ENCODE measurements around the gene NAA25.
"Not testable (repeated sequence)": the region's sequence is repeated elsewhere in the genome, so short reads cannot be mapped to it uniquely, and the experiment has no call there.

NAA25 gene

GRCh38 chr12:112116232-112117060, 7.9 kb upstream of the NAA25 start:
- no peak for DNase-seq

GRCh38 chr12:112115259-112116045, 6.9 kb upstream of the NAA25 start:
- DNase-seq = no peak

- DNase-seq = peak; percentile 10
These were observed 4.0 kb upstream of the NAA25 start for GRCh38 chr12:112112409-112113133.

GRCh38 chr12:112111931-112112330, 3.3 kb upstream of the NAA25 start:
- DNase-seq = peak; percentile 7

GRCh38 chr12:112110787-112111662, 2.4 kb upstream of the NAA25 start:
- not testable (repeated sequence) for DNase-seq

GRCh38 chr12:112107306-112108201, 1.0 kb downstream of the NAA25 start:
- DNase-seq = no peak

- no peak for DNase-seq
These were observed 2.7 kb downstream of the NAA25 start for GRCh38 chr12:112105891-112106290.

- no peak for DNase-seq
These were observed 4.7 kb downstream of the NAA25 start for GRCh38 chr12:112103758-112104503.

GRCh38 chr12:112102746-112103145, 5.8 kb downstream of the NAA25 start:
- DNase-seq = not testable (repeated sequence)

GRCh38 chr12:112102127-112102526, 6.5 kb downstream of the NAA25 start:
- DNase-seq = no peak

GRCh38 chr12:112100500-112100899, 8.1 kb downstream of the NAA25 start:
- DNase-seq = not testable (repeated sequence)

- DNase-seq = no peak
These were observed 10.9 kb downstream of the NAA25 start for GRCh38 chr12:112097641-112098040.

- no peak for DNase-seq
These were observed 11.9 kb downstream of the NAA25 start for GRCh38 chr12:112096667-112097066.

- DNase-seq = no peak
These were observed 12.5 kb downstream of the NAA25 start for GRCh38 chr12:112096070-112096469.

GRCh38 chr12:112091563-112091962, 17.0 kb downstream of the NAA25 start:
- DNase-seq = no peak

- DNase-seq = no peak
These were observed 20.7 kb downstream of the NAA25 start for GRCh38 chr12:112087851-112088250.

- DNase-seq = no peak
These were observed 21.3 kb downstream of the NAA25 start for GRCh38 chr12:112087055-112087850.

GRCh38 chr12:112066566-112066965, 42.0 kb downstream of the NAA25 start:
- DNase-seq = no peak

- no peak for DNase-seq
These were observed 45.3 kb downstream of the NAA25 start for GRCh38 chr12:112063273-112063672.

- DNase-seq = no peak
These were observed 47.4 kb downstream of the NAA25 start for GRCh38 chr12:112061137-112061536.
